Esophagus squamous epithelium (tissue), 4 donors: ENCODE data around the gene MBTD1.

Experiments
- CTCF ChIP-seq, 6 experiments: fragments of 450-650 bp in 4 of 6; fragments of 200-600 bp in 2 of 6; sonication (generic) in 2 of 6; IDR thresholded peaks; one replicate each; pipeline ENCODE4 v1.5.1; 2016 to 2019; ENCODE audit warnings: antibody characterized with exemption in 6 of 6, mild to moderate bottlenecking in 4 of 6, moderate library complexity in 4 of 6
- POLR2A ChIP-seq, 4 donors: fragments of 450-650 bp; IDR thresholded peaks; one replicate each; pipeline ENCODE4 v1.6.1; 2017; ENCODE audit warnings: antibody characterized with exemption in 4 of 4, mild to moderate bottlenecking in 4 of 4, moderate library complexity in 3 of 4

DNA sequence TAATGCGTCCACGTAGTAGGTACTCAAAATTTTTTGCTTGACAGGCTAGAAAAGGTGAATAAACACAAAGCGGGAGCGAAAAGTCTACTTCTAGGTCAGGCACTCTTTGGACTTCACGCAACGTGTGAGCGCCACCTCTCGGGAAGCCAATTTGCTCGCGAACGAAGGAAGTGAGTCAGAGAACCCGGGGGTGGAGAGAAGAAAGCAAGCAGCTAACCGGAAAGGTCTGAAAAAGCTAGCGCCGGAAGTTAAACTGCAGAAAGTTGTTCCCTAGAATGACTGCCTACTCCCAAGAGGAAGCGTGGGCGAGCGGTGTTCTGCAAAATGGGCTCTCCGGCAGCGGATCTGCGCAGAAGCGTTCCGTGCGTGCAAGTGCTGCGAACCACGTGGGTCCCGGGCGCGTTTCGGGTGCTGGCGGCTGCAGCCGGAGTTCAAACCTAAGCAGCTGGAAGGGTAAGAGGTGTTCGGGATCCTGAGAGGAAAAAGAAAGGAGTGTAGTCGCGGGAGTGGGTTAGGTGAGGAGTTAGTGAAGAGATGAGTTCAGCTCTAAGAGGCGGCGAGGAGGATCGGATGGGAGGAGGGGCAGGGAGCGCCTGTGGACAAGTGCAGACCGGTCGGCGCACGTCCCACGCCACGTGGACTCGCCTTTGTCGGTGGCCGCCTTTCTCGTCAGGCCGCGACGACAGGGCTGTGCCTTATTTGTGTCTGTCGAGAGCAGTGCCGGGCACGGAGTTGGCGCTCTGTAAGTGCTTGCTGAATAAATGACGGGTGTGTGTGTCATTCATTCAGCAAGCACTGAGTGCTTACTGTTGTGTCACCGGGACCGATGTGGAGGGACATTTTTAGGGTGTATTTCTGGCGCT is 106.4 kb downstream of the MBTD1 start, which contains the start of gene NME1:
- peak; percentile 65 to 95 (median 77) for TF ChIP-seq CTCF (IDR thresholded peaks at IDR 0.05)
- peak in 1 of 4 donors; percentile 39 for TF ChIP-seq POLR2A (IDR thresholded peaks at IDR 0.05)
